Left renal pelvis (tissue), 4 donors: Measurements from ENCODE around the gene ZNF567. TPM values are rescaled to one million over a fixed set of nuclear protein-coding genes. Genes with fewer than 3 reads are reported as not detected.
A peak's percentile ranks its signal among the peaks of the same experiment; 100 is the strongest.
"Not testable (repeated sequence)": the region's sequence is repeated elsewhere in the genome, so short reads cannot be mapped to it uniquely, and the experiment has no call there.

Experiments
- DNase-seq, 4 donors: peaks; one replicate each; pipeline ENCODE4 v3.0.0-alpha.2; 2013; ENCODE audit warnings: low read depth in 4 of 4, low spot score in 3 of 4
- polyA plus RNA-seq, 4 donors: library from polyadenylated mRNA; unstranded; fragments of 120-200 nt; gene quantifications; one replicate each; pipeline ENCODE4 v1.2.1, GENCODE V29; 2013; ENCODE audit not compliant: insufficient read length in 4 of 4

The ZNF567 gene
- polyA plus RNA-seq = 10 to 100 TPM; 10.9 to 16.9 (median 13.9) TPM

DNA sequence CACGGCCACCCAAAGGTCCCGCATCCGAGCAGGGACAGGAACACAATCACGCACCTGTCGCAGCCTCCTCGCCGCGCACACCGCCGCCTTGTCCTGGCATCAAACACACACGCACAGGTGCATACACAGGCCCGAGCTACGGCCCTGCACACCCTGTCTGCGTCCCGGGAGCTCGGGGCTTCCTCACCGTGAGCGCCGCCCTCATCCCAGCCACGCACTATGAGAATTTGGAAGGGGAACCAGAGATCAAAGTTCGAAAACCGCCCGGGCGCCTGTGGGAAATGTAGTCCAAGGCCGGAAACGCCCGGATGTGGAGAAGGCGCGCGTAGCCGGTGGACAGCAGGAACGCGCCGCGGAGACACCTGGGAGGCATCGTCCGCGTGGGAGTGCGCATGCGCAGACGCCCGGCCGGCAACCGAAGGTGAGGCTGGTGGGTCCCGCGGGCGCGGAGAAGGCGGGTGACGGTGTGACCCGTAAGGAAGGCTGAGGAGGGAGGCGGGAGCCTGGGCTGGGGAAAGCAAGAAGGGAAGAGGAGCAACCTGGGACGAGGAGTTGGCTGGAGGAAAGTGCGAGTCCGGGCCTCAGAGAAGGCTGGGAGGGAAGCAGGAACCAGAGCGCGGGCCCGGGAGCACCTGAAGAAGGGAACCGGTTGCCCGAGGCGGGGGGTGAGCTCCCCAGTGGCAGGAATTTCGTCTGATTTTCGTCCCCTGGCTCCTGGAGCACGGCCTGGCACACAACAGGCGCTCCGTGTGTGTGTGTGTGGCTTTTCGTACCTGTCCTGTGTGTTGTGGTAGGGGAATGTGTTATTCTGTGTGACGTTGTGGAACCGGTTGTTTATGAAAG, at the start of gene ZNF567:
ZNF567 (plus strand) TSS at position 399 of the 843 bp plus-strand sequence. CDS start 7,256 bp downstream, outside the sequence.
- DNase-seq = peak; percentile 85 to 94 (median 90)

DNA sequence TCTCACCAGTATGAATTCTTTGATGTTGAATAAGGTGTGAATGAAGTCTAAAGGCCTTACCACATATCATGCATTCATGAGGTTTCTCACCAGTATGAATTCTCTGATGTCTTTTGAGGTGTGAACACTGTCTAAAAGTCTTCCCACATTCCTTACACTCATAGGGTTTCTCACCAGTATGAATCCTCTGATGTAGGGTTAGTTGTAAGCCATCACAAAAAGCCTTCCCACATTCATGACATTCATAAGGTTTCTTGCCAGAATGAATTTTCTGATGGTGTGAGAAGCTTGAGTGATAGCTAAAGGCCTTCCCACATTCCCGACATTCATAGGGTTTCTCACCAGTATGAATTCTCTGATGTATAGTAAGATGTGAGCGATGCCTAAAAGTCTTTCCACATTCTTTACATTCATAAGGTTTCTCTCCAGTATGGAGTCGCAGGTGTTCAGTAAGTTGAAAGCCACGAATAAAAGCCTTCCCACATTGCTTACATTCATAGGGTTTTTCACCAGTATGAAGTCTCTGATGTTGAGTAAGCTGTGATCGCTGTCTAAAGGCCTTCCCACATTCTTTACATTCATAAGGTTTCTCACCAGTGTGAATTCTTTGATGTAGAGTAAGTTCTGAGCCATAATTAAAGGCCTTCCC, 48.4 kb upstream of the ZNF567 start:
- no peak for DNase-seq

DNA sequence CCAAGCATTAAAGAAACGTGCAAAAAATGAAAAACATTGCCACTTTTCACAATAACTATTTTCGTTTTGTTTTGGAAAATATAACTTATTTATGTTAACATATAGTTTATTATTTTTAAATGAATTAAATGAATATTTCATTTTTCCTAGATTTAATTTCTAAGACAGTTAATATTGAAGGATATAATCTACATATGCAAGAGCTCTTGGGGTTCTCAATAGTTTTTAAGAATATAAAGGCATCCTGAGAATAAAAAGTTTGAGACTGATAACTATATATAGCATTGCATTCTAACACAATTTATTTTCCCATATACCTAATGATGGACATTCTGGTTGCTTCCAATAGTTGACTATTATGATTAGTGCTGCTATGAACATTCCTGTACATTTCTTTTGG, 40.7 kb upstream of the ZNF567 start:
- no peak for DNase-seq

DNA sequence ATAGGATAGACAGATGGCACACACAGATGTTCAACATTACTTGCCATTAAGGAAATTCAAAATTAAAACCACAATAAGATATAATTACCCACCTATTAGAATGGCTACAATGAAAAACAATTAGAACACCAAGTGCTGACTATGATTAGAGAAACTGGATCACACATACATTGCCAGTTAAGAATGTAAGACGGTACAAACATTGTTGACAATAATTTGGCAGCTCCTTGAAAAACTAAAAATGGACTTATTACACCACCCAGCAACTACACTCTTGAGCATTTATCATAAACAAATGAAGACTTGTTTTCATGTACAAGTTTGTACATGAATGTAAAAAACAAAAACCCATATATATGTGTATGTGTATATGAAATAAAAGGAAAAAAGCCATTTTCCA, 34.5 kb upstream of the ZNF567 start:
- DNase-seq = no peak

DNA sequence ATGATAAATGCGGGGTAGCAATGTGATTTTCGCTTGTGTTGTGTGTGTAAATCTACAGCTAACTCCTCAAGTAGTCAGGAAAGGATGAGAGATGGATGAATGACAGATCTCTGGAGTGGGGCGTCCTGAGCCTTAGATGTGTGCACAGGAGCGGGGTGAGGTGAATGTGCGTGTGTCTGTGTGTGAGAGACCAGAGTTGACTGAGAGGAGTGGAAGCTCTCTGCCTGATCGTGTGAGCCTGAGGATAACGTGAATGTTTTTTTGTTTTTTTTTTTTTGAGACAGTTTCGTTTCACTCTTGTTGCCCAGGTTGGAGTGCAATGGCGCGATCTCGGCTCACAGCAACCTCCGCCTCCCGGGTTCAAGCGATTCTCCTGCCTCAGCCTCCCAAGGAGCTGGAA, 21.6 kb upstream of the ZNF567 start:
- DNase-seq = no peak

DNA sequence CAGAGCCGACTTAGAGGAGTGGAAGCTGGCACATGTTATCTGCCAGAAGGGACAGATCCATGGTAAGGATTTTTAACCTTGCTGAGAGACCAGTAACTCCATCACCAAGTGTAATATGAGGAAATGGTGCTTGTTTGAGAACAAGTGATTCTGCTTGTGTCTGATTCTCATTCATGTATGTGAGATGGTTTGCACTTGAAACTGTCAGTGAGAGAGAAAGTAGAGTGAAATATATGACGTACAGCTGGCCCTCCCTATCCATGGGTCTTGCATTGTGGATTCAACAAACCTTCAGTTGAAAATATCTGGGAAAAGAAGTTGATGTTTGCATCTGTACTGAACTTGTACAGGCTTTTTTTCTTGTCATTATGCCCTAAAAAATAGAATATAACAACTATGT, 18.8 kb upstream of the ZNF567 start:
- no peak for DNase-seq

DNA sequence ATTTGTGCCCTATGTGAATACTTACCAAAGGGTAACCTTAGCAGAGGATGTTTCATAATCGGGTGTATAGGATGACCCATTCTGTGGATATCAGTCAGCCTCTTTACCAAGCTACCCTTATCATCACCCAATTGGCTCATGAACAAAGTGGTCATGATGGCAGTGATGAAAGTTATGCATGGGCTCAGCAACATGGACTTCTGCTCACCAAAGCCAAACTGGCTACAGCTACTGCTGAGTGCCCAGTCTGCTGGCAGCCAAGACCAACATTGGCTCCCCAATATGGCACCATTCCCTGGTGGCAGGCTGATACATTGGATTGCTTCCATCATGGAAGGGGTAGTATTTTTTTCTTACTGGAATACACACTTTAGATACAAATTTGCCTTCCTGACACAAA, 15.0 kb upstream of the ZNF567 start:
- no peak for DNase-seq

DNA sequence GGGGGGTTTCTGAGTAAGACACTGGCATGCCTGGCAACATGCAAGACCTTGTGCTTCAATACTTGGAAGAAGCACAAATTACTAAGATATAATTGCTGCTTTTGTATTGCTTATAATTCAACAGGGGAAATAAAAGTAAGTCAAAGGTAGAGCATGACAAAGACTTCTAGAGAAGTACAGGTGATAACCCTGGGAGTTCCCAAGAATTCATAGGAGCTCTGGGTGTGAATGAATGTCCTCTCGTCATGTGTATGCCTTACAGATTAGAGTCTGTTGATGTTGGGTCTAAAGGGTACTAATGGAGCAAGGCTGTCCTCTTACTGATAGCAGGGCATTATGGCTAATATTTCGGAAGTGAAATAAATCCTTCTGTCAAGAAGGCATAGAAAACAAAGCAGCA, 13.2 kb upstream of the ZNF567 start:
- DNase-seq = no peak

DNA sequence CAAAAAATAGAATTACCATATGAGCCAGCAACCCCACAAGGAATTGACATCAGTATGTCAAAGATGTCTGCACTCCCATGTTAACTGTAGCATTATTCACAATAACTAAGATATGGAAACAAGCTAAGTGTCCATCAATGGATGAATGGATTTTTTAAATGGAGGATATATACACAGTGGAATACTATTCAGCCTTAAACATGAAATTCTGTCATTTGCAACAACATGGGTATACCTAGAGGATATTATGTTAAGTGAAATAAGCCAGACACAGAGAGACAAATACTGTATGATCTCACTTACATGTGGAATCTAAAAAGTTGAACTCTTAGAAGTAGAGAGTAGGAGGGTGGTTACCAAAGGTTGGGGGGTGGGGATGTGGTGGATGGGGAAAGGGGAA, 8.0 kb upstream of the ZNF567 start:
- DNase-seq = no peak

DNA sequence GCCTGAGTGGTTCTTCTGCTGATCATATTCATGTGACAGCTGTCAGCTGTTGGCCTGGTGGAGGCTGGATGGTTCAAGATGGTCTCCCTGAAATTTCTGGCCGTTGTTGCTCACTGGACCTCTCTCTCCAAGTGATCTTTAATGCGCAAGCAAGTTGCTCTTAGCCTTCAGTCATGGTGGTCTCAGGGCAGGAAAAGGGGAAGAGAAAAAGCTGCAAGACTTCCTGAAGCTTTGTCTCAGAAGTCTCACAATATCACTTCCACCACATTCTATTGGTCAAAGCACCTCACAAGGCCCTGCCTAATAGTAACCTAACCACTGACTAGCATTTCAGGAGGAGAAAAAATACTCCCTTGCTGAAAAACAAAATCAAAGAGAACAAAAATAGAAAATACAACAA, 1.6 kb upstream of the ZNF567 start:
- no peak for DNase-seq

DNA sequence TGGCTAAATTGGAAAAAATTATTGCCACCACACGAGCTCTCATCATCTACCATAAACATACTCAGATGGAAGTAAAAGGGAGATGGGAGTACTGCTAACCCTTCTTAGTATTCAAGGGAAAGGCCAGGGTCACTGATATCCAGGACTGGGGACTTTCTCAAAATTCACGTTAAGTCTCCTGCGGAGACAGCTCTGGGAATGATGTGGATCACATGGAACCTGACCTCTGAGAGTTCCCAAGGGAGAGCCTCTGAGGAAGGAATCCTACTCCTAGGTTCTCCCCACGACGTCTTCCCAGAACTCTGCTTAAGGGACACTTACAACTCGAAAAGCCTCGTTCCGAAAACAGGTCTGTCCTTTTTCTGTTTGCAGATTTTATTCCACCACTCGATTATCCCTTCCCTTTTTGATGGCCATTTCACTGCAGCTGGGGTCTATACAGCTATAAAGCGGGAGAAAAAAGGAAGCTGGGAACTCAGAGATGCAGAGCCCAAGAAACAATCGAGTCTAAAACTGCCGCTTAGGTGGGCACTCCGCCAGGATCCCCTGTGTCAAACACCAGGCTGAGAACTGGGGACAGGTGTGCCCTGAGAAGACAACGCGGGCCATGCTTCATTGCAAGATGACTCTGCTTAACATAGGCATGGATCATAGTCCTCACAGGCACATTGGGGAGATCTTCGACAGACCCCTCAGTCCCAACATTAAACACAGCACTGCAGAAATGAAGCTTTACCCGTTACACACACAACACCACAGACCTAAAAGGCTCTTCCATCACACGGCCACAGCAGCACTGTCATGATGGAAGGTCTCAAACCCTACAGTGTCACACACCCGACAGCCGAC, 823 bp upstream of the ZNF567 start:
- no peak for DNase-seq

DNA sequence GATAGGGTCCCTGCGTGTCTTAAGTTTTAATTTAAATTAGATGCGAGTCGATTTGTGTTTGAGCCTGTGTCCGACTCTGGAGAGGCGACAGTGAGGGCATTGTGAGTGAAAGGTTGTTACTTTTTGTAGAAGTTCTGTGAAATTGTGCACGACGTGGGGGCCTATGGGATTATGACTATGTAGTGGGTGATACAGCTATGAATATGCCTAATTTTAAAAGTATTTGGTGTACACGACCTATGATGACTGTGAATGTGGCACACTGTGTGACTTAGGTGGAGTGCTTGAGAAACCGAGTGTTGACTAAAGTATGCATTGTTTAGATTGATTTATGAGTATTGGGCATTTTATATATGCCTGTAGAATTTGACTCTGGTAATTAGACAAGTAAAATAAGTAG, 646 bp downstream of the ZNF567 start:
- DNase-seq = no peak

DNA sequence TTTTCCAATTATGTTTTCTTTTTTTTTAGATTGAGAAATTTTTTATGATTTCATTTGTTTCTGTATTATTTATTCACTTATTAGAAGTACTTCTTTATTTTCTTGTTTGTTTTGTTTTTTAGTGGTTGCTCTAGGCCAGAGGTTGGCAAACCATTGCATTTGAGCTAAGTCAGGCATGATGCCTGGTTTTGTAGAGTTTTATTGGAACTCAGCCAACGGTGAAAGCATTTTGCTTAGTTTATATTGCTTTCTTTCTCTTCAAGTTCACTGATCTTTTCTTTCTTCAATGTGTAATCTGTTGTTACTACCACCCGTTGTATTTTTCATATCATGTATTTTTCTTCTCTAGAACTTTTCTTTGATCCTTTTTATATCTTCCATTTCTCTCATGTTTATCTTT, 19.7 kb downstream of the ZNF567 start:
- no peak for DNase-seq

DNA sequence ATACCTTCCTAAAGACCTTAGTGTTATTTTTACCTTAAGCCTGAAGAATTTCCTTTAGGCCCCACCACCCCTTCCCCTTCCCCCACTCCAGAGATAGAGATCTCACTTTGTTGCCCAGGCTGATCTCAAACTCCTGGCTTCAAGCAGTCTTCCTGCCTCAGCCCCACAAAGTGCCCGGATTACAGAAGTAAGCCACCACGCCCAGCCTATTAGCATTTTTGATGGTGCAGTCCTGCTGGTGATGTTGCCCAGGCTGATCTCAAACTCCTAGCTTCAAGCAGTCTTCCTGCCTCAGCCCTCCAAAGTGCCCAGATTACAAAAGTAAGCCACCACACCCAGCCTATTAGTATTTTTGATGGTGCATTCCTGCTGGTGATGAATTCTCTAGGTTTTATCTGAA, 22.0 kb downstream of the ZNF567 start:
- DNase-seq = no peak

DNA sequence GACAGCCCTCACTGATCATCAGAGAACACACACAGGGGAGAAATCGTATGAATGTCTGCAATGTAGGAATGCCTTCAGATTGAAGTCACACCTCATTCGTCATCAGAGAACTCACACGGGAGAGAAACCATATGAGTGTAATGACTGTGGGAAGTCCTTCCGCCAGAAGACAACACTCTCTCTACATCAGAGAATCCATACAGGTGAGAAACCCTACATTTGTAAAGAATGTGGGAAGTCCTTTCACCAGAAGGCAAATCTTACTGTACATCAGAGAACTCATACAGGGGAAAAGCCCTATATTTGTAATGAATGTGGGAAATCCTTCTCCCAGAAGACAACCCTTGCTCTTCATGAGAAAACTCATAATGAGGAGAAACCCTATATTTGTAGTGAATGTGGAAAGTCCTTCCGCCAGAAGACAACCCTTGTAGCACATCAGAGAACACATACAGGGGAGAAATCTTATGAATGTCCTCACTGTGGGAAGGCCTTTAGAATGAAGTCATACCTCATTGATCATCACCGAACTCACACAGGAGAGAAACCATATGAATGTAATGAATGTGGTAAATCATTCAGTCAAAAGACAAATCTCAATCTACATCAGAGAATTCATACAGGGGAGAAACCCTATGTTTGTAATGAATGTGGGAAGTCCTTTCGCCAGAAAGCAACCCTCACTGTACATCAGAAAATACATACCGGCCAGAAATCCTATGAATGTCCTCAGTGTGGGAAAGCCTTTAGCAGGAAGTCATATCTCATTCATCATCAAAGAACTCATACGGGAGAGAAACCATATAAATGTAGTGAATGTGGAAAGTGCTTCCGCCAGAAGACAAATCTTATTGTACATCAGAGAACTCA, 32.5 kb downstream of the ZNF567 start:
- DNase-seq = no peak

DNA sequence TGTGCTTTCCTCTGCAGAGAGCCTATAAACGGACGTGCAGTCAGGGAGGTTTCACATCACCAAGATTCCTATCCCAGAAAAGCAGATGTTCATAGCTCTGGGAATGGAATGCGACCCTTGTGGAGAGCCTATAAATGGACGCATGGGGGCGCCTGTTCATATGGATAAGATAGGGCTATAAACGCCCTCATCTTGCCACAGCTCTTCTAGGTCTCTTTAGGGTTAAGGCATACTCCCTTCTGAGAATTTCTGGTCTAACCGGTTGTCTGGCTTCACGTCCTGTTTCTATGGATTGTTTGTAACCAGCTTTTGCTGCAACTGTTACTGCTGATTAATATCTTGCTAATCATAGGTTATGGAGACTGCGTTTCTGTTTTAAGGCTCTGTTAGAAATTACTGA, 48.8 kb downstream of the ZNF567 start:
- DNase-seq = not testable (repeated sequence)

DNA sequence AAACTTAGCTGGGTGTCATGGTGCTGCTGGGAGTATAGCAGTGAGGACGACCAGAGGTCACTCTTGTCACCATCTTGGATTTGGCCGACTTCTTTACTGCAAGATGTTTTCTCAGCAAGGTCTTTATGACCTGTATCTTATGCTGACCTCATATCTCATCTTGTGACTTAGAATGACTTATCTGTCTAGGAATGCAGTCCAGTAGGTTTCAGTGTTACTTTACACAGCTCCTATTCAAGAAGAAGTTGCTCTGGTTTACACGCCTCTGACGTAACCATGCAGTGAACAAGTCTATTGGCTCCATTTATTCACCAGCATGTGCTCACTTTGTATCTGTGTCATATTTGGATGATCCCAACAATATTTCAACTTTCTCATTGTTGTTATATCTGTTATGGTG, 58.5 kb downstream of the ZNF567 start:
- no peak for DNase-seq

DNA sequence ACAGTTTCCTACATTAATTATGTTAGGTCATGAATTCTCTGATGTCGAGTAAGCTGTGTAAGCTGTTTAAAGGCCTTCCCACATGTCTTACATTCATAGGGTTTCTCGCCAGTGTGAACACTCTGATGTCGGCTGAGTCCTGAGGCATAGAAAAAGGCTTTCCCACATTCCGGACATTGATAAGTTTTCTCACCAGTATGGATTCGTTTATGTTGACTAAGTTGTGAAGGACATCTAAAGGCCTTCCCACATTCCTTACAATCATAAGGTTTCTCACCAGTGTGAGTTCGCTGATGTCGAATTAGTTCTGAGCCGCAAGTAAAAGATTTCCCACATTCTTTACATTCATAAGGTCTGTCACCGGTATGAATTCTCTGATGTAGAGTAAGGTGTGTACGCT, 60.3 kb downstream of the ZNF567 start:
- no peak for DNase-seq

DNA sequence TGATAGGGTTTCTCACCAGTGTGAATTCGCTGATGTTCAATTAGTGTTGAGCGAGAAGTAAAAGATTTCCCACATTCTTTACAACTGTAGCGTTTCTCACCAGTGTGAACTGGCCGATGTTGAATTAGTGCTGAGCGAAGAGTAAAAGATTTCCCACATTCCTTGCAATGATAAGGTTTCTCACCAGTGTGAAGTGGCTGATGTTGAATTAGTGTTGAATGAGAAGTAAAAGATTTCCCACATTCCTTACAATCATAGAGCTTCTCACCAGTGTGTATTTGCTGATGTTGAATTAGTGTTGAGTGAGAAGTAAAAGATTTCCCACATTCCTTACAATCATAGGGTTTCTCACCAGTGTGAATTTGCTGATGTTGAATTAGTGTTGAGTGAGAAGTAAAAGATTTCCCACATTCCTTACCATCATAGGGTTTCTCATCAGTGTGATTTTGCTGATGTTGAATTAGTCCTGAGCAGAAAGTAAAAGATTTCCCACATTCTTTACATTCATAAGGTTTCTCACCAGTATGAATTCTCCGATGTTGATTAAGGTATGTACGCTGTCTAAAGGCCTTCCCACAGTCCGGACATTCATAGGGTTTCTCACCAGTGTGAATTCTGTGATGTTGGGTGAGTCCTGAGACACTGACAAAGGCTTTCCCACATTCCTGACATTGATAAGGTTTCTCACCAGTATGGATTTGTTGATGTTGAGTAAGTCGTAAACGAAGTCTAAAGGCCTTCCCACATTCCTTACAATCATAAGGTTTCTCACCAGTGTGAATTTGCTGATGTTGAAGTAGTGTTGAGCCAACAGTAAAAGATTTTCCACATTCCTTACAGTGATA, 61.2 kb downstream of the ZNF567 start:
- DNase-seq = no peak
